CD4-positive, alpha-beta T cell treated with Interferon gamma for 1 hour (primary cell): ENCODE results near the gene ZCCHC8.

Experiments used
- DNase-seq: peaks from one replicate; pipeline ENCODE4 v3.0.0-alpha.2; 2020

ZCCHC8 gene

GRCh38 chr12:122421821-122422729 lies 78.7 kb downstream of the ZCCHC8 start, which contains the start of gene CLIP1:
Gene CLIP1 (minus strand): TSS chr12:122422669. CDS start chr12:122380452, 42,217 bp downstream.
- DNase-seq = peak; percentile 60
